HG03175 (cell line): ENCODE data around the gene FDX2.
A peak's percentile ranks its signal among the peaks of the same experiment; 100 is the strongest.
"Not testable (repeated sequence)": the region's sequence is repeated elsewhere in the genome, so short reads cannot be mapped to it uniquely, and the experiment has no call there.

Experiments
- ATAC-seq: cut with Tn5 transposase; IDR thresholded peaks from one replicate; pipeline ENCODE4 v1.9.1; 2021; ENCODE audit warnings: mild to moderate bottlenecking, moderate library complexity; ENCODE audit not compliant: unreplicated experiment

Gene FDX2

GRCh38 chr19:10284960-10285278, 30.9 kb downstream of the FDX2 start:
- no peak for ATAC-seq

- no peak for ATAC-seq
These were observed 31.5 kb downstream of the FDX2 start for GRCh38 chr19:10284065-10284959.

GRCh38 chr19:10283301-10284064, 32.3 kb downstream of the FDX2 start:
- no peak for ATAC-seq

GRCh38 chr19:10282043-10282442, 33.8 kb downstream of the FDX2 start:
- ATAC-seq, result not testable (repeated sequence)

GRCh38 chr19:10279737-10280442, 35.9 kb downstream of the FDX2 start:
- ATAC-seq, result no peak

GRCh38 chr19:10278935-10279334, 36.9 kb downstream of the FDX2 start:
- ATAC-seq, result no peak

GRCh38 chr19:10277795-10278589, 37.8 kb downstream of the FDX2 start:
- ATAC-seq, result no peak

- ATAC-seq, result no peak
These were observed 41.2 kb downstream of the FDX2 start for GRCh38 chr19:10274589-10274988.

GRCh38 chr19:10271543-10272086, 44.2 kb downstream of the FDX2 start:
- ATAC-seq, result no peak

GRCh38 chr19:10270616-10271394, 45.0 kb downstream of the FDX2 start, which contains the start of gene ICAM1:
ICAM1 (plus strand) TSS chr19:10271120; CDS start chr19:10271160, 40 bp downstream.
- peak; percentile 43 for ATAC-seq

- ATAC-seq, result peak; percentile 57
These were observed 45.6 kb downstream of the FDX2 start for GRCh38 chr19:10270180-10270615.

- no peak for ATAC-seq
These were observed 46.3 kb downstream of the FDX2 start for GRCh38 chr19:10269333-10270179.

- no peak for ATAC-seq
These were observed 47.7 kb downstream of the FDX2 start for GRCh38 chr19:10268071-10268470.

- no peak for ATAC-seq
These were observed 49.1 kb downstream of the FDX2 start for GRCh38 chr19:10266706-10267105.

GRCh38 chr19:10262771-10263170, 53.0 kb downstream of the FDX2 start:
- no peak for ATAC-seq

- no peak for ATAC-seq
These were observed 55.7 kb downstream of the FDX2 start for GRCh38 chr19:10260141-10260584.
